ENCODE results near the gene AGBL1.

DNA sequence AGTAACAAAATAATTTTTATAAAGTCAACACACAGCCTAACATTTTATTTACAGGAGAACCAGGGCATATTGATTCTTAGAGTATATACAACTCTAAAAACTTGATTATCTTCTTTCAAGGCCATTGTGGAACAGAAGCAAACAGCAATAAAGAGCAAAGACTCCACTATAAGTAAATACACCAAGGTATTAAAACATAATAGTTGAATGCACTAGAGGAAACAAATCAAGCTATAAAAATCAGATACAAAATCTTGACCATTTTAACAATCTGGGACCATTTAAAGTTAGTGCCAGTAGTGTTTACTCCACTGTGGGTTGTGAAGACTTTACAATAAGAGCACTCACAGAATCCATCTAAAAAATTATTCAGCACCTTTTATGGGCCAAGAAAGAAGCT, 323.6 kb downstream of the AGBL1 start:
- TF ChIP-seq, protein P1, sequence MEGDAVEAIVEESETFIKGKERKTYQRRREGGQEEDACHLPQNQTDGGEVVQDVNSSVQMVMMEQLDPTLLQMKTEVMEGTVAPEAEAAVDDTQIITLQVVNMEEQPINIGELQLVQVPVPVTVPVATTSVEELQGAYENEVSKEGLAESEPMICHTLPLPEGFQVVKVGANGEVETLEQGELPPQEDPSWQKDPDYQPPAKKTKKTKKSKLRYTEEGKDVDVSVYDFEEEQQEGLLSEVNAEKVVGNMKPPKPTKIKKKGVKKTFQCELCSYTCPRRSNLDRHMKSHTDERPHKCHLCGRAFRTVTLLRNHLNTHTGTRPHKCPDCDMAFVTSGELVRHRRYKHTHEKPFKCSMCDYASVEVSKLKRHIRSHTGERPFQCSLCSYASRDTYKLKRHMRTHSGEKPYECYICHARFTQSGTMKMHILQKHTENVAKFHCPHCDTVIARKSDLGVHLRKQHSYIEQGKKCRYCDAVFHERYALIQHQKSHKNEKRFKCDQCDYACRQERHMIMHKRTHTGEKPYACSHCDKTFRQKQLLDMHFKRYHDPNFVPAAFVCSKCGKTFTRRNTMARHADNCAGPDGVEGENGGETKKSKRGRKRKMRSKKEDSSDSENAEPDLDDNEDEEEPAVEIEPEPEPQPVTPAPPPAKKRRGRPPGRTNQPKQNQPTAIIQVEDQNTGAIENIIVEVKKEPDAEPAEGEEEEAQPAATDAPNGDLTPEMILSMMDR (conservative IDR thresholded peaks at IDR 0.05; ENCODE audit: low read depth in 2 of 2): no peak
- no peak for TF ChIP-seq CREB1 (CRISPR knock-in tag; IDR thresholded peaks at IDR 0.05; ENCODE audit: low read depth)
- TF ChIP-seq EZH2 (IDR thresholded peaks at IDR 0.05; ENCODE audit: low read depth, unreplicated experiment): no peak
- no peak for TF ChIP-seq POLR2AphosphoS5 (IDR thresholded peaks at IDR 0.05; ENCODE audit: low read depth)
- TF ChIP-seq, protein P2, sequence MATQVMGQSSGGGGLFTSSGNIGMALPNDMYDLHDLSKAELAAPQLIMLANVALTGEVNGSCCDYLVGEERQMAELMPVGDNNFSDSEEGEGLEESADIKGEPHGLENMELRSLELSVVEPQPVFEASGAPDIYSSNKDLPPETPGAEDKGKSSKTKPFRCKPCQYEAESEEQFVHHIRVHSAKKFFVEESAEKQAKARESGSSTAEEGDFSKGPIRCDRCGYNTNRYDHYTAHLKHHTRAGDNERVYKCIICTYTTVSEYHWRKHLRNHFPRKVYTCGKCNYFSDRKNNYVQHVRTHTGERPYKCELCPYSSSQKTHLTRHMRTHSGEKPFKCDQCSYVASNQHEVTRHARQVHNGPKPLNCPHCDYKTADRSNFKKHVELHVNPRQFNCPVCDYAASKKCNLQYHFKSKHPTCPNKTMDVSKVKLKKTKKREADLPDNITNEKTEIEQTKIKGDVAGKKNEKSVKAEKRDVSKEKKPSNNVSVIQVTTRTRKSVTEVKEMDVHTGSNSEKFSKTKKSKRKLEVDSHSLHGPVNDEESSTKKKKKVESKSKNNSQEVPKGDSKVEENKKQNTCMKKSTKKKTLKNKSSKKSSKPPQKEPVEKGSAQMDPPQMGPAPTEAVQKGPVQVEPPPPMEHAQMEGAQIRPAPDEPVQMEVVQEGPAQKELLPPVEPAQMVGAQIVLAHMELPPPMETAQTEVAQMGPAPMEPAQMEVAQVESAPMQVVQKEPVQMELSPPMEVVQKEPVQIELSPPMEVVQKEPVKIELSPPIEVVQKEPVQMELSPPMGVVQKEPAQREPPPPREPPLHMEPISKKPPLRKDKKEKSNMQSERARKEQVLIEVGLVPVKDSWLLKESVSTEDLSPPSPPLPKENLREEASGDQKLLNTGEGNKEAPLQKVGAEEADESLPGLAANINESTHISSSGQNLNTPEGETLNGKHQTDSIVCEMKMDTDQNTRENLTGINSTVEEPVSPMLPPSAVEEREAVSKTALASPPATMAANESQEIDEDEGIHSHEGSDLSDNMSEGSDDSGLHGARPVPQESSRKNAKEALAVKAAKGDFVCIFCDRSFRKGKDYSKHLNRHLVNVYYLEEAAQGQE (IDR thresholded peaks at IDR 0.05; ENCODE audit: unreplicated experiment): no peak
- TF ChIP-seq EZH2phosphoT487 (IDR thresholded peaks at IDR 0.05; ENCODE audit: unreplicated experiment): no peak
- TF ChIP-seq NANOG (IDR thresholded peaks at IDR 0.05; ENCODE audit: borderline replicate concordance): no peak
- TF ChIP-seq ZNF331 (CRISPR knock-in tag; IDR thresholded peaks at IDR 0.05; ENCODE audit: low read depth): no peak
- no peak for TF ChIP-seq JUNB (IDR thresholded peaks at IDR 0.05; ENCODE audit: unreplicated experiment)
- no peak for TF ChIP-seq ETS1 (IDR thresholded peaks at IDR 0.05)
- no peak for TF ChIP-seq ZNF114 (CRISPR knock-in tag; IDR thresholded peaks at IDR 0.05)
- no peak for TF ChIP-seq STAT1 (IDR thresholded peaks at IDR 0.05; ENCODE audit: unreplicated experiment)
- TF ChIP-seq ZNF462 (CRISPR knock-in tag; IDR thresholded peaks at IDR 0.05): no peak

Data from GM23338 (cell line).